Measurements from ENCODE around the gene GTF3C6.

- TF ChIP-seq CTCF (IDR thresholded peaks at IDR 0.05; ENCODE audit: poor library complexity): no peak
- TF ChIP-seq EZH2phosphoT487 (IDR thresholded peaks at IDR 0.05; ENCODE audit: low read depth, severe bottlenecking, unreplicated experiment): no peak
Measured at GRCh38 chr6:110951008-110951407, 7.5 kb upstream of the GTF3C6 start.
